GM23248 (cell line): ENCODE measurements around the gene GPR162.

Source experiments
- EZH2 ChIP-seq: fragments of 200-600 bp; sonication (generic); IDR thresholded peaks from 2 replicates; pipeline ENCODE4 v1.6.1; 2018; ENCODE audit warnings: antibody characterized with exemption, mild to moderate bottlenecking; ENCODE audit not compliant: insufficient read depth, poor library complexity, severe bottlenecking
- EZH2phosphoT487 ChIP-seq: fragments of 200-600 bp; sonication (generic); IDR thresholded peaks from 2 replicates; pipeline ENCODE4 v1.6.1; 2018; ENCODE audit warnings: antibody characterized with exemption, moderate library complexity, mild to moderate bottlenecking, low read depth; ENCODE audit not compliant: insufficient read depth

- TF ChIP-seq EZH2phosphoT487 (no peak), EZH2 (no peak)
Observed at GRCh38 chr12:6834254-6834653, 12.6 kb downstream of the GPR162 start.
